Immature natural killer cell (primary cell): ENCODE data around the gene GXYLT1. TPM values are rescaled to one million over a fixed set of nuclear protein-coding genes. Genes with fewer than 3 reads are reported as not detected.
A peak's percentile ranks its signal among the peaks of the same experiment; 100 is the strongest.
"Not testable (repeated sequence)": the region's sequence is repeated elsewhere in the genome, so short reads cannot be mapped to it uniquely, and the experiment has no call there.

Source experiments
- DNase-seq, 3 donors: peaks; one replicate each; pipeline ENCODE4 v3.0.0; 2022; ENCODE audit warnings: mixed read lengths in 1 of 3
- H3K27ac Mint-ChIP-seq, 6 donors: one replicate each; pipeline ENCODE4 v1.8.0; 2020; ENCODE audit warnings: mixed read lengths in 6 of 6, mild to moderate bottlenecking in 5 of 6, inconsistent platforms in 4 of 6, moderate library complexity in 3 of 6
- H3K27me3 Mint-ChIP-seq, 3 donors: one replicate each; pipeline ENCODE4 v1.8.0; 2020 to 2021; ENCODE audit warnings: low read depth in 3 of 3, mild to moderate bottlenecking in 3 of 3, mixed read lengths in 3 of 3, moderate library complexity in 3 of 3, inconsistent platforms in 1 of 3
- H3K36me3 Mint-ChIP-seq, 3 donors: one replicate each; pipeline ENCODE4 v1.8.0; 2020; ENCODE audit warnings: mixed read lengths in 3 of 3, inconsistent platforms in 2 of 3, mild to moderate bottlenecking in 2 of 3
- H3K4me1 Mint-ChIP-seq, 2 donors: one replicate each; pipeline ENCODE4 v1.8.0; 2020; ENCODE audit warnings: inconsistent platforms in 2 of 2, mild to moderate bottlenecking in 2 of 2, mixed read lengths in 2 of 2, moderate library complexity in 1 of 2
- H3K4me3 Mint-ChIP-seq, 5 donors: one replicate each; pipeline ENCODE4 v1.8.0; 2020; ENCODE audit warnings: mild to moderate bottlenecking in 5 of 5, mixed read lengths in 5 of 5, inconsistent platforms in 3 of 5, moderate library complexity in 3 of 5
- H3K9me3 Mint-ChIP-seq, 6 donors: one replicate each; pipeline ENCODE4 v1.8.0; 2020; ENCODE audit warnings: mild to moderate bottlenecking in 6 of 6, mixed read lengths in 6 of 6, inconsistent platforms in 4 of 6, moderate library complexity in 3 of 6
- polyA plus RNA-seq, 3 donors: library from polyadenylated mRNA; unstranded; fragments of 300-500 nt; fragmentation: Illumina TruSeq; gene quantifications; one replicate each; pipeline ENCODE4 v1.2.3, GENCODE V29; 2021

The GXYLT1 gene
- 1 to 10 TPM; 3.1 to 5.9 (median 4.1) TPM for polyA plus RNA-seq

DNA sequence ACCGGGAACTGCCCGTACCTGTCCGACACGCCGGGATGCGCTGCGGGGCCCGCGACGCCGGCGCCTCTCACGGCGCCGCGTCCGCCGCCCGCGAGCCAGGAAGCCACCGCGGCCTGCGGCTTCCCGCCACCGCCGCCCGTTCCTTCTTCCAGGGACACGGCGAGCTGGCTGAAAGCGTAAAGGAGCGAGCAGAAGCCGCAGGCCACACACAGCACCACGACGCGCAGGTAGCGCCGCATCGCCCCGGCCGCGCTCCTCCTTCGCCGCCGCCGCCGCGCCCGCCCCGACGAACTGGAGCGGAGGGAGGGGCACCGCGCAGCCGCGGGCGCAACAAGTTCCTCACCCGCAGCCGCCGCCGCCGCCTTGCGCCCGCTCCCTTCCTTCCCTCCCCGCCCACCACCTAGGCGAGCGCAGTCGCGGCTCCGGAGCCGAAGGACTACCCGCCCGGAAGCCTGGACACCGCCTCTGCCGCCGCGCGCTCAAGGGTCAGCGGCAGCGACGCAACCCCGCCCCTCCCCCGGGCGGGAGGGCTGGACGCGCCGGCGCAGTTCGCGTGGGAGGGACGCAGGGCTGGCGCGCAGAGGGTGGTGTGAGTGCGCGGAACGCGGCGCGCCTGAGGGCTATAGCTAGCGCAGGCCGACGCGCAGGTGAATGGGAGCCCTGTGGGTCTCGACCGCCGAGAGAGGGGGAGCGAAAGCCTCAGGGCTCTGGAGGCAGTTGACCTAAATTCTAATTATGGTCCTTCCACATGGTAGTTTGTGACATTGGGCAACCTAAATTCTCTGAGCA, at the start of gene GXYLT1:
GXYLT1 (minus strand) TSS at position 467 of the 789 bp plus-strand sequence; CDS start at position 239, 228 bp downstream.
- peak; percentile 84 to 89 (median 86) for DNase-seq
- H3K9me3 Mint-ChIP-seq: no peaks in the 10 kb centered on the region
- H3K27me3 Mint-ChIP-seq: peaks cover 7 to 17% (median 12%) of the 10 kb centered on the region in 3 donors
- H3K36me3 Mint-ChIP-seq: no peaks in the 10 kb centered on the region
- H3K27ac Mint-ChIP-seq: peak within 1 kb of the TSS; percentile 79 to 95 (median 93)
- peak within 1 kb of the TSS; percentile 94 to 96 (median 96) for H3K4me3 Mint-ChIP-seq
- H3K4me1 Mint-ChIP-seq: peaks cover 40 to 56% of the 10 kb centered on the region in 2 donors

DNA sequence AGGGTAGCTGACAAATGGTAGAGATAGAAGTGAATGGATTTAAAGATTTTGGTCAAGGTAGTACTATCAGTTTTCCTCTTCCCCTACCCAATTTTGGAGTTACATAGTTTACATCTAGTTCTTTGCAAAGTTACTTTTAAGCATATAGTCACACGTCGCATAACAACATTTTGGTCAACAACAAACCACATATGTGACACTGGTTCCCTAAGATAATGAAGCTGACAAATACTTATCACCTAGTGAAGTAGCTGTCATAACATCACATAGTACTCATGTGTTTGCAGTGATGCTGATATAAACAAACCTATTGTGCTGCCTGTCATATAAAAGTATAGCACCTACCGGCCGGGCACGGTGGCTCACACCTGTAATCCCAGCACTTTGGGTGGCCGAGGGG, 48.0 kb upstream of the GXYLT1 start:
- Mint-ChIP-seq H3K27ac (peak overlapping the region in 2 of 6 donors; percentile 6 to 30), H3K9me3 (no peaks in the 10 kb centered on the region), H3K36me3 (peaks cover 0 to 9% (median 6%) of the 10 kb centered on the region in 3 donors), H3K4me1 (peaks cover 1 to 20% of the 10 kb centered on the region in 2 donors), H3K27me3 (no peaks in the 10 kb centered on the region), H3K4me3 (no peak overlapping the region)
- no peak for DNase-seq

- no peaks in the 10 kb centered on the region for H3K9me3 Mint-ChIP-seq
- peaks cover 1 to 18% of the 10 kb centered on the region in 2 donors for H3K4me1 Mint-ChIP-seq
- H3K4me3 Mint-ChIP-seq: no peak overlapping the region
- H3K27ac Mint-ChIP-seq: peak overlapping the region in 1 of 6 donors; percentile 6
- H3K27me3 Mint-ChIP-seq: no peaks in the 10 kb centered on the region
- no peak for DNase-seq
- H3K36me3 Mint-ChIP-seq: peaks cover 0 to 9% (median 6%) of the 10 kb centered on the region in 3 donors
Observed at GRCh38 chr12:42192258-42192657, 47.6 kb upstream of the GXYLT1 start.

- no peak overlapping the region for H3K27ac Mint-ChIP-seq
- peaks cover 1 to 7% of the 10 kb centered on the region in 2 donors for H3K4me1 Mint-ChIP-seq
- H3K27me3 Mint-ChIP-seq: no peaks in the 10 kb centered on the region
- DNase-seq: no peak
- H3K9me3 Mint-ChIP-seq: no peaks in the 10 kb centered on the region
- no peak overlapping the region for H3K4me3 Mint-ChIP-seq
- peaks cover 0 to 6% (median 2%) of the 10 kb centered on the region in 3 donors for H3K36me3 Mint-ChIP-seq
Observed at GRCh38 chr12:42190376-42190775, 45.7 kb upstream of the GXYLT1 start.

DNA sequence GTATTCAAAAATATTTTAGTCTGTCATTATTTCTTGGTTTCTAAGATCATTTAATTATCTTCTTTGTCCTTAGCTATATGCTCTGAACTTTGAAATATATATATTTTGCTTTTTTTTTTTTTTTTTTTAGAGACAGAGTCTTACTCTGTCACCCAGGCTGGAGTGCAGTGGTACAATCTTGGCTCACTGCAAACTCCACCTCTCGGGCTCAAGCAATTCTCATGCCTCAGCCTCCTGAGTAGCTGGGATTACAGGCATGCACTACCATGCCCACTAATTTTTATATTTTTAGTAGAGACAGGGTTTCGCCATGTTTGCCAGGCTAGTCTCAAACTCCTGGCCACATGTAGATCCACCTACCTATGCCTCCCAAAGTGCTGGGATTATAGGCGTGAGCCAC, 43.6 kb upstream of the GXYLT1 start:
- peaks cover 0 to 15% (median 0%) of the 10 kb centered on the region in 3 donors for H3K36me3 Mint-ChIP-seq
- not testable (repeated sequence) for H3K4me3 Mint-ChIP-seq, H3K9me3 Mint-ChIP-seq, H3K27me3 Mint-ChIP-seq, DNase-seq, H3K27ac Mint-ChIP-seq
- H3K4me1 Mint-ChIP-seq: peaks cover 7 to 24% of the 10 kb centered on the region in 2 donors

- Mint-ChIP-seq H3K27ac (peak overlapping the region in 2 of 6 donors; percentile 41 to 62), H3K36me3 (peaks cover 0 to 14% (median 0%) of the 10 kb centered on the region in 3 donors), H3K9me3 (no peaks in the 10 kb centered on the region), H3K4me1 (peaks cover 7 to 28% of the 10 kb centered on the region in 2 donors), H3K27me3 (no peaks in the 10 kb centered on the region), H3K4me3 (no peak overlapping the region)
- no peak for DNase-seq
Observed at GRCh38 chr12:42187799-42188198, 43.1 kb upstream of the GXYLT1 start.

GRCh38 chr12:42186793-42187192, 42.1 kb upstream of the GXYLT1 start:
- peaks cover 9 to 38% of the 10 kb centered on the region in 2 donors for H3K4me1 Mint-ChIP-seq
- H3K36me3 Mint-ChIP-seq: peaks cover 0 to 13% (median 3%) of the 10 kb centered on the region in 3 donors
- H3K4me3 Mint-ChIP-seq: no peak overlapping the region
- no peaks in the 10 kb centered on the region for H3K27me3 Mint-ChIP-seq
- no peak for DNase-seq
- H3K27ac Mint-ChIP-seq: no peak overlapping the region
- H3K9me3 Mint-ChIP-seq: no peaks in the 10 kb centered on the region

GRCh38 chr12:42182394-42182793, 37.7 kb upstream of the GXYLT1 start:
- H3K4me3 Mint-ChIP-seq: no peak overlapping the region
- peak overlapping the region in 4 of 6 donors; percentile 0 to 41 (median 38) for H3K27ac Mint-ChIP-seq
- no peak for DNase-seq
- H3K27me3 Mint-ChIP-seq: peaks cover 0 to 2% (median 0%) of the 10 kb centered on the region in 3 donors
- no peaks in the 10 kb centered on the region for H3K9me3 Mint-ChIP-seq
- peaks cover 10 to 49% of the 10 kb centered on the region in 2 donors for H3K4me1 Mint-ChIP-seq
- peaks cover 3 to 17% (median 4%) of the 10 kb centered on the region in 3 donors for H3K36me3 Mint-ChIP-seq

DNA sequence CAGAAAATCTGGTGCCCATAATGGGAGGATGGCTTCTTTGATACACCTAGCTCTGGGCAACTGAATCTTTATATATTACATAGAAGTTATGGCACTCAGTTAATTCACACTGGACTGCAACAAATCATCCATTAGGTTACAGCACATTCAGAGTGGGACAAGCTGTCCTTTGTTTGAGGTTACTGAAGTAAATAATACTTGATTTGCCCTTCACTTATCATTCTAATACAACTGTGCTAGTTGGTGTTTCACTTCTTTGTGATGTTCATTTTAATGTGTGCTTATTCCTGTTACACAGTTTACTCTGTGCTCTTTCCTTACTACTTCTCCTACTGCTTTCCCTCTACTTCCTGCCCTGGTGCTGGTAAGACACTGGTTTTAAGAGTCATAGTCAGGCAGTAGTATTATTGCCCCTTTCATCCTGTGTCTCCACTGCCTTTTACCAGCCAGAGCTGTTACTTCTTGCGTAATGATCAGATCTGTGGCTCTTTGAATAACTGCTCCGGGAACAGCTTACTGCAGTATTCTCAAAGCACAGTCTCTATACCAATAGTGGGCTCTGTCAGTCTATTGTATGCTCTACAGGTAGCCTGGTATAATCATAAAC, 36.4 kb upstream of the GXYLT1 start:
- Mint-ChIP-seq H3K9me3 (no peaks in the 10 kb centered on the region), H3K27me3 (peaks cover 0 to 2% (median 0%) of the 10 kb centered on the region in 3 donors), H3K36me3 (peaks cover 12 to 28% (median 15%) of the 10 kb centered on the region in 3 donors), H3K27ac (peak overlapping the region; percentile 0 to 62 (median 24)), H3K4me1 (peaks cover 14 to 55% of the 10 kb centered on the region in 2 donors), H3K4me3 (no peak overlapping the region)
- DNase-seq: no peak

DNA sequence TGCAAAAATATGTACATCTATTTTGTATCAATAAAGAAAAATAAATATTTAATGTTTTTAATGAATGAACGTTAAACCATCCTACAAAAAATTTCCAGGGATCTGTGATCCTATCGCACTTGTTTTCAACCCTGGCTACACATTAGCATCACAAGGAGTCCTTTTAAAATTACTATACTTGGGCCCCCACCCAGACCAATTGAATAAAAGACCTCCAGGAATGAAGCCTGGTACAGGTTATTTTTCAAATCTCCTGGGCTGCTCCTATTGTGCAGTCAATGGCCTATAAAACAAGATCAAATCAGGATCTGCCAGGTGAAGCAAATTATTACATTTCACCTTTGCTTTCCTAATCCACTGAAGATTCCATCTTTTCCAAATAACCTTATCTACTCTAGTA, 33.4 kb upstream of the GXYLT1 start:
- Mint-ChIP-seq H3K4me1 (peaks cover 22 to 60% of the 10 kb centered on the region in 2 donors), H3K36me3 (peaks cover 12 to 25% (median 23%) of the 10 kb centered on the region in 3 donors), H3K4me3 (no peak overlapping the region), H3K27ac (no peak overlapping the region), H3K9me3 (no peaks in the 10 kb centered on the region), H3K27me3 (peaks cover 0 to 3% (median 2%) of the 10 kb centered on the region in 3 donors)
- no peak for DNase-seq

GRCh38 chr12:42174978-42175377, 30.3 kb upstream of the GXYLT1 start:
- no peak for DNase-seq
- H3K9me3 Mint-ChIP-seq: no peaks in the 10 kb centered on the region
- peaks cover 0 to 3% (median 2%) of the 10 kb centered on the region in 3 donors for H3K27me3 Mint-ChIP-seq
- H3K36me3 Mint-ChIP-seq: peaks cover 9 to 25% (median 20%) of the 10 kb centered on the region in 3 donors
- peaks cover 22 to 45% of the 10 kb centered on the region in 2 donors for H3K4me1 Mint-ChIP-seq
- H3K27ac Mint-ChIP-seq: peak overlapping the region in 1 of 6 donors; percentile 21
- no peak overlapping the region for H3K4me3 Mint-ChIP-seq

DNA sequence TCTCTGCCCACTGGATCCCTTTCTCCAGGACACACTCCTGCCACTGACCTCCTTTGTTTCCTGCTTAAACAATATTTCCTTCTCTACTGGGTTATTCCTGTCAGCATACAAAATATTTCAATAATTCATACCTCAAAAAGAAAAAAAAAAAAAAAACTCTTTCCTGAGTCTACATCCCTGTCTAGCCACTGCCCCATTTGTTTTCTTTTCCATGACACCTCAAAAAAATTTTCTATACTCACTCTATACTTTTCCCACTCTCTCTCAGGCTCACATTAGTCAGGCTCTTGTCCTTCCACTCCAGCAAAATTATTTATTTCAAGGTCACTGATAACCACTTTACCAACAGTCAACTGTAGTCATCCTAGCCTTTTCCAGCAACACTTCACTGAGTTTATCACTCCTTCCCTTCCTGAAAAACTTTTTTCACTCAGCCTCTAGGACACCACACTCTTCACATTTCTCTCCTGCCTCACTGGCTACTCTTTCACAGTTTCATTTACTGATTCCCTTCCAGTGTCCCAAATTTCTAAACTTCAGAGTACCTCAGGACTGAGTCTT, 29.4 kb upstream of the GXYLT1 start:
- H3K27me3 Mint-ChIP-seq: peaks cover 0 to 3% (median 2%) of the 10 kb centered on the region in 3 donors
- no peak overlapping the region for H3K4me3 Mint-ChIP-seq
- DNase-seq: no peak
- no peaks in the 10 kb centered on the region for H3K9me3 Mint-ChIP-seq
- H3K36me3 Mint-ChIP-seq: peaks cover 9 to 25% (median 20%) of the 10 kb centered on the region in 3 donors
- peaks cover 22 to 43% of the 10 kb centered on the region in 2 donors for H3K4me1 Mint-ChIP-seq
- peak overlapping the region in 1 of 6 donors; percentile 40 for H3K27ac Mint-ChIP-seq

GRCh38 chr12:42172441-42173210, 28.0 kb upstream of the GXYLT1 start:
- peaks cover 9 to 23% (median 18%) of the 10 kb centered on the region in 3 donors for H3K36me3 Mint-ChIP-seq
- no peak for DNase-seq
- peaks cover 22 to 40% of the 10 kb centered on the region in 2 donors for H3K4me1 Mint-ChIP-seq
- H3K27me3 Mint-ChIP-seq: peaks cover 0 to 3% (median under 1%) of the 10 kb centered on the region in 3 donors
- H3K9me3 Mint-ChIP-seq: no peaks in the 10 kb centered on the region
- peak overlapping the region in 5 of 6 donors; percentile 22 to 73 (median 34) for H3K27ac Mint-ChIP-seq
- no peak overlapping the region for H3K4me3 Mint-ChIP-seq
